Gastrocnemius medialis (tissue), 4 donors: ENCODE measurements around the gene TBC1D30. TPM values are rescaled to one million over a fixed set of nuclear protein-coding genes. Genes with fewer than 3 reads are reported as not detected.

Experiments used
- ATAC-seq, 2 donors: fragments of 150-250 bp; one replicate each; pipeline ENCODE4 v1.9.1; 2016
- DNase-seq, 2 donors: peaks; one replicate each; pipeline ENCODE4 v3.0.0-alpha.2; 2019
- H3K27ac ChIP-seq, 4 donors: fragments of 200-600 bp; sonication (generic); 1 replicate in 1 of 4; 2 replicates in 3 of 4; pipeline ENCODE4 v1.5.1; 2016 to 2018; ENCODE audit warnings: mild to moderate bottlenecking in 2 of 4, moderate library complexity in 1 of 4
- H3K27me3 ChIP-seq, 3 donors: fragments of 200-600 bp; sonication (generic) in 2 of 3; 1 replicate in 1 of 3; 2 replicates in 2 of 3; pipeline versions ENCODE4 v1.5.1 to v1.6.0; 2016 to 2019; ENCODE audit warnings: mild to moderate bottlenecking in 1 of 3, moderate library complexity in 1 of 3
- H3K36me3 ChIP-seq, 2 donors: fragments of 200-600 bp; sonication (generic) in 1 of 2; one replicate each; pipeline ENCODE4 v1.5.1; 2017 to 2018
- H3K4me1 ChIP-seq, 2 donors: fragments of 200-600 bp; sonication (generic) in 1 of 2; one replicate each; pipeline ENCODE4 v1.5.1; 2016 to 2017; ENCODE audit warnings: mild to moderate bottlenecking in 2 of 2
- H3K4me3 ChIP-seq, 4 donors: fragments of 200-600 bp; sonication (generic) in 3 of 4; 1 replicate in 1 of 4; 2 replicates in 3 of 4; pipeline ENCODE4 v1.5.1; 2016 to 2019; ENCODE audit warnings: mild to moderate bottlenecking in 2 of 4
- H3K9me3 ChIP-seq, 3 donors: fragments of 200-600 bp; sonication (generic) in 2 of 3; 1 replicate in 1 of 3; 2 replicates in 2 of 3; pipeline ENCODE4 v1.5.1; 2016 to 2019
- POLR2A ChIP-seq, 2 donors: fragments of 450-650 bp; IDR thresholded peaks; one replicate each; pipeline ENCODE4 v1.6.1; 2017; ENCODE audit warnings: antibody characterized with exemption in 2 of 2, mild to moderate bottlenecking in 2 of 2, moderate library complexity in 2 of 2
- in situ Hi-C, 4 donors: fragments of 200-750 bp; cut with MboI; loops; one replicate each; pipeline versions ENCODE4 v1.15.0 to v1.8.0; 2017; ENCODE audit warnings: low sequenced_read_pairs in 4 of 4
- intact Hi-C: fragments of 100-400 bp; cut with DNase I; formaldehyde crosslinking; loops from one replicate; pipeline ENCODE4 v1.15.1; 2023; ENCODE audit warnings: low total_unique reads
- total RNA-seq, 4 donors: library from RNA; depleted of rRNA; stranded (reverse); fragments of >200 nt; gene quantifications; one replicate each; pipeline versions ENCODE4 v1.1.0 to v1.2.3, GENCODE V29; 2016
- TF ChIP-seq, protein P1 (sequence below), 5 experiments: fragments of 450-650 bp in 3 of 5; fragments of 200-600 bp in 2 of 5; sonication (generic) in 2 of 5; IDR thresholded peaks in 4 of 5; conservative IDR thresholded peaks in 1 of 5; 1 replicate in 4 of 5; 2 replicates in 1 of 5; pipeline ENCODE4 v1.5.1; 2016 to 2019; ENCODE audit warnings: antibody characterized with exemption in 5 of 5, mild to moderate bottlenecking in 3 of 5, moderate library complexity in 3 of 5

TBC1D30 gene
- total RNA-seq, 4 donors from 2014 or later = 0.07 to 3.8 (median 0.87) TPM

DNA sequence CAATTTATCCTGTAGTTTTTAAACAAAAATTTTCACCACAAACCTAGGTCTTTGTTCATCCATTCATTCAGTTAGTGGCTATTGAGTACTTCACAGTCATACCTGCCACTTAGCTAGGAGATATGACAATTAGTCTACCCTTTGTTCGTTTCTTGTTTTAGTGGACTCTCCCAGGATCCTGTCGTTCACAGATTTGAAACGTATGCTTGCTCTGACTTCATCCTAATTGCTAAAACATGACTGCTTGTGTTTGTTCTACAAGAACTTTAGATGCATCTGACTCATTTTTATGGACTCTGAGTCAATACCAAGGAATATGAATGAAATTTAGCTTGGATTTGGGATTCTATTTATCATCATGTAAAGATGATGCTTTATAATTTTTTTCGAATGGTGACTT, 69.5 kb downstream of the TBC1D30 start:
- H3K4me1 ChIP-seq = no peaks in the 10 kb centered on the region
- in situ Hi-C loops = loop anchor here (5.0 to 25.0 kb wide), 7 partner anchors 218 to 1193 kb away; partner anchors contain the start of gene WIF1 (in 2 of the 4)
- H3K9me3 ChIP-seq = no peaks in the 10 kb centered on the region
- no peak overlapping the region for H3K4me3 ChIP-seq
- DNase-seq (no peak), ATAC-seq (no peak)
- no peak overlapping the region for H3K27ac ChIP-seq
- H3K36me3 ChIP-seq = no peaks in the 10 kb centered on the region
- TF ChIP-seq, protein P1, sequence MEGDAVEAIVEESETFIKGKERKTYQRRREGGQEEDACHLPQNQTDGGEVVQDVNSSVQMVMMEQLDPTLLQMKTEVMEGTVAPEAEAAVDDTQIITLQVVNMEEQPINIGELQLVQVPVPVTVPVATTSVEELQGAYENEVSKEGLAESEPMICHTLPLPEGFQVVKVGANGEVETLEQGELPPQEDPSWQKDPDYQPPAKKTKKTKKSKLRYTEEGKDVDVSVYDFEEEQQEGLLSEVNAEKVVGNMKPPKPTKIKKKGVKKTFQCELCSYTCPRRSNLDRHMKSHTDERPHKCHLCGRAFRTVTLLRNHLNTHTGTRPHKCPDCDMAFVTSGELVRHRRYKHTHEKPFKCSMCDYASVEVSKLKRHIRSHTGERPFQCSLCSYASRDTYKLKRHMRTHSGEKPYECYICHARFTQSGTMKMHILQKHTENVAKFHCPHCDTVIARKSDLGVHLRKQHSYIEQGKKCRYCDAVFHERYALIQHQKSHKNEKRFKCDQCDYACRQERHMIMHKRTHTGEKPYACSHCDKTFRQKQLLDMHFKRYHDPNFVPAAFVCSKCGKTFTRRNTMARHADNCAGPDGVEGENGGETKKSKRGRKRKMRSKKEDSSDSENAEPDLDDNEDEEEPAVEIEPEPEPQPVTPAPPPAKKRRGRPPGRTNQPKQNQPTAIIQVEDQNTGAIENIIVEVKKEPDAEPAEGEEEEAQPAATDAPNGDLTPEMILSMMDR (IDR thresholded peaks at IDR 0.05 in 4 of 5, conservative IDR thresholded peaks at IDR 0.05 in 1 of 5) = no peak
- no peak for TF ChIP-seq POLR2A (IDR thresholded peaks at IDR 0.05)
- intact Hi-C loops = loop anchor here (5.0 kb wide), 4 partner anchors 228 to 1968 kb away; partner anchors contain the start of gene WIF1
- H3K27me3 ChIP-seq = no peaks in the 10 kb centered on the region

DNA sequence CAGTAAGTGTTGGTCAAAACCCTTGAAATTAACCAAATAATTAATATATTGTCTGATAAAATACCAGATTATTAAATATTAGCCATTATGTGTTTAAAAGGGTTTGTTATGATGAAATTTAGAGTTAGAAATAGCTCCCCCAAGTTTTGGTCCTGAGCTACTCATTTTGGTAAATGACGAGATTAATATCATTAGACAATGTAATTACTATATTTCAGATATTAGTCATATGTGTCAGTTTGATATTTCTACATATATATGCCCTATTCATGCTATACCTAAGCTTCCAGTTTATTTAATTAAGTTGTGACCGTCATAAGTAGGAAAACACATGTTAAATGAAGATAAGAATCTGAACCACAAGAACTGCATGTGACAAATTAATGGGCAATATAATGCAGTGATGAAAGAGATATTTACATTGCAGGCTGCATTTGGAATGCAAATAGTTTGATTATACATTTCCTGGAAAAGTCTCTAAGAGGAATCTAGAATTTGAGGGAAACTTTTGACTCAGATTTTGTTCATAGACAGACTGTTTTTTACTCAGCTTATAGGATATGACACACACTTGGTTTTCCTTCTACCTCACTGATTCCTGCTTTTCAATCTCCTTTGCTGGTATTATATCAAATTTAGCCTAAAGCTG, 70.5 kb downstream of the TBC1D30 start:
- TF ChIP-seq, protein P1 (IDR thresholded peaks at IDR 0.05 in 4 of 5, conservative IDR thresholded peaks at IDR 0.05 in 1 of 5) = no peak
- TF ChIP-seq POLR2A (IDR thresholded peaks at IDR 0.05) = no peak
- no peak for DNase-seq
- Histone ChIP-seq H3K9me3 (no peaks in the 10 kb centered on the region), H3K4me1 (no peaks in the 10 kb centered on the region), H3K27ac (no peak overlapping the region), H3K36me3 (no peaks in the 10 kb centered on the region), H3K27me3 (no peaks in the 10 kb centered on the region), H3K4me3 (no peak overlapping the region)
- intact Hi-C loops = loop anchor here (5.0 kb wide), 4 partner anchors 227 to 1967 kb away; partner anchors contain the start of gene WIF1
- in situ Hi-C loops = loop anchor here (5.0 to 25.0 kb wide), 7 partner anchors 217 to 1192 kb away; partner anchors contain the start of gene WIF1 (in 2 of the 4)
- ATAC-seq = no peak

DNA sequence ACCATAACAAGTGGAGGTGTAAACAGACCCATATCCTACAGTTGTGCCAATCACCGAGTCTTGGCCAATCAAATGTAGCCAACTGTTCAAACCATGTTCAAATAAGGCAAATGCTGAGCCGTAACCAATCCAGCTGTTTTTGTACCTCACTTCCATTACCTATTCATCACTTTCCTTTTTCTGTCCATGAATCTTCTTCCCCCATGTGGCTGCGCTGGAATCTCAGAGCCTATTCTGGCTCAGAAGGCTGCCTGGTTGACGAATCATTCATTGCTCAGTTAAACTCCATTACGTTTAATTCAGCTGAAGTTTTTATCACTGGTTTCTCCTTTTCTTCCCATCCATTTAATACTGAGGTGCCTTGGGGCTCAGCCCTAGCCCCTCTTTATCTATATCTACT, 71.1 kb downstream of the TBC1D30 start:
- no peaks in the 10 kb centered on the region for H3K27me3 ChIP-seq
- H3K36me3 ChIP-seq = no peaks in the 10 kb centered on the region
- no peaks in the 10 kb centered on the region for H3K9me3 ChIP-seq
- H3K27ac ChIP-seq = no peak overlapping the region
- in situ Hi-C loops (loop anchor here (10.0 to 25.0 kb wide), 6 partner anchors 217 to 1192 kb away; partner anchors contain the start of gene WIF1 (in 2 of the 4)), intact Hi-C loops (no loop called here)
- TF ChIP-seq, protein P1 (IDR thresholded peaks at IDR 0.05 in 4 of 5, conservative IDR thresholded peaks at IDR 0.05 in 1 of 5) = no peak
- TF ChIP-seq POLR2A (IDR thresholded peaks at IDR 0.05) = no peak
- DNase-seq = no peak
- no peak for ATAC-seq
- no peaks in the 10 kb centered on the region for H3K4me1 ChIP-seq
- H3K4me3 ChIP-seq = no peak overlapping the region

DNA sequence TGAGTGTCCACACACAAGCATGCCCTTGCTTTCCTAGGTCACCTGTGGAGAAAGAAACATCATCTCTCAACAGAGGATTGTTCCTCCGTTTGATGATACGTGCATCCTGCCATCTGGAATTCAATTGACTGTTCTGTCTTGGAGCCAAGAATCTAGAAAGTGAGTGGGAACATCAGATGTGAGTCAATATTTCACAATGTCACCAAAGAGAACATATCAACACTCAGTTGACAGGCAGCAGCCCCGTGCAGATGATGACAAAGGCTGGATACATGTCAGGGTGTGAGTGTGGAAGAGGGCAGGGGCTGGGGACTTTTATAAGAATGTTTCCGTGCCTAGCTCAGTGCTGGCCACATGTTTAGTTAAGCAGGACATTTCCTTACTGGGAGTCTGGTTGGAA, 76.1 kb downstream of the TBC1D30 start:
- H3K4me1 ChIP-seq = no peaks in the 10 kb centered on the region
- H3K27me3 ChIP-seq = no peaks in the 10 kb centered on the region
- ATAC-seq (no peak), DNase-seq (no peak)
- intact Hi-C loops = no loop called here
- in situ Hi-C loops = no loop called here
- no peak overlapping the region for H3K4me3 ChIP-seq
- no peaks in the 10 kb centered on the region for H3K9me3 ChIP-seq
- TF ChIP-seq POLR2A (IDR thresholded peaks at IDR 0.05) = no peak
- TF ChIP-seq, protein P1 (IDR thresholded peaks at IDR 0.05 in 4 of 5, conservative IDR thresholded peaks at IDR 0.05 in 1 of 5) = no peak
- H3K36me3 ChIP-seq = no peaks in the 10 kb centered on the region
- no peak overlapping the region for H3K27ac ChIP-seq
